GM12872 (cell line): Measurements from ENCODE around the gene TTC13.

Experiments
- TF ChIP-seq, protein P1 (sequence below): IDR thresholded peaks from 3 replicates; pipeline ENCODE4 v1.5.1; 2011; ENCODE audit warnings: low read depth, mild to moderate bottlenecking, low read length, moderate library complexity; ENCODE audit not compliant: insufficient read depth

The TTC13 gene

DNA sequence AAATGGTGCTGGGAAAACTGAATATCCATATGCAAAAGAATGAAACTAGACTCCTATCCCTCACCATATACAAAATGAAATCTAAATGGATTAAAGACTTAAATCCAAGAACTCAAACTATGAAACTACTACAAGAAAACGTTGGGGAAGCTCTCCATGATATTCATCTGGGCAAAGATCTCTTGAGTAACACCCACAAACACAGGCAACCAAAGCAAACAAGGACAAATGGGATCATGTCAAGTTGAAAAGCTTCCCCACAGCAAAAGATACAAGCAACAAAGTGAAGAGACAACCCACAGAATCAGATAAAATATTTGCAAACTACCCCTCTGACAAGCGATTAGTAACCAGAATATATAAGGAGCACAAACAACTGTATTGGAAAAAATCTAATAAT, 13.8 kb downstream of the TTC13 start:
- TF ChIP-seq, protein P1, sequence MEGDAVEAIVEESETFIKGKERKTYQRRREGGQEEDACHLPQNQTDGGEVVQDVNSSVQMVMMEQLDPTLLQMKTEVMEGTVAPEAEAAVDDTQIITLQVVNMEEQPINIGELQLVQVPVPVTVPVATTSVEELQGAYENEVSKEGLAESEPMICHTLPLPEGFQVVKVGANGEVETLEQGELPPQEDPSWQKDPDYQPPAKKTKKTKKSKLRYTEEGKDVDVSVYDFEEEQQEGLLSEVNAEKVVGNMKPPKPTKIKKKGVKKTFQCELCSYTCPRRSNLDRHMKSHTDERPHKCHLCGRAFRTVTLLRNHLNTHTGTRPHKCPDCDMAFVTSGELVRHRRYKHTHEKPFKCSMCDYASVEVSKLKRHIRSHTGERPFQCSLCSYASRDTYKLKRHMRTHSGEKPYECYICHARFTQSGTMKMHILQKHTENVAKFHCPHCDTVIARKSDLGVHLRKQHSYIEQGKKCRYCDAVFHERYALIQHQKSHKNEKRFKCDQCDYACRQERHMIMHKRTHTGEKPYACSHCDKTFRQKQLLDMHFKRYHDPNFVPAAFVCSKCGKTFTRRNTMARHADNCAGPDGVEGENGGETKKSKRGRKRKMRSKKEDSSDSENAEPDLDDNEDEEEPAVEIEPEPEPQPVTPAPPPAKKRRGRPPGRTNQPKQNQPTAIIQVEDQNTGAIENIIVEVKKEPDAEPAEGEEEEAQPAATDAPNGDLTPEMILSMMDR, result no peak

DNA sequence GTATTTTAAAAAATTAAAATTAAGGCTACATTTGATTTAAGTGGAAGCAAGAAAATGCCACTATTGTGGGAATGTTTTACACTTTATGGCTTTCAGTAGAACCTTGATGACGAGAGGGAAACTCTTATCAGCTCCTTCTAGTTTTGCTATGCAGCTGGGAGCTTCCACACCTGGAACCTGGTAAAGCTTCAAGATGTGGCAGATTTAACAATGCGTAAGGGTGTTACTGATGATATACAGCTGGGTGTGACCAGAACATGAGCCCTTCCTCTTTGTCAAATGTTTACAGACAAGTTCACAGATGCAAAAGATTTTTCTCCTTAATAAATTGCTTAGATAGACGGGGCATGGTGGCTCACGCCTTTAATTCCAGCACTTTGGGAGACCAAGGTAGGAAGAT, 20.3 kb downstream of the TTC13 start:
- TF ChIP-seq, protein P1, result no peak

DNA sequence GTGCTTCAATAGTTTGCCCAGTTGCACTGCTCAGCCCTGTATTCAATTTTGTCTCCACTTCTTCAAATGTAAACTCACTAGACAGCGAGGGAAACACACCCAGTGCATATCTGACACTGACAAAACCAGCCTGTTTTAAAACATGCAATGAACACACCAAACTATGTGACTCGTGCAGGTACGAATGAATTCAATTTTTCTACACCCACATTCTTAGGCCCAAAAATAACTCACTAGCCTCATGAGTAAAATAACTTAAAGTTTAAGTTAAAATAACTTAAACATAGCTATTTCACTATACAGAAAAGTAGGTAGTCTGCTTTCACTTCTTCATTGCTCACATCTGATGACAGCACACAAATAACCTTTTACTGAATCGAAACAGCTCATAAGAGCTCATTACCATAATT, 21.1 kb downstream of the TTC13 start:
- TF ChIP-seq, protein P1, result no peak

DNA sequence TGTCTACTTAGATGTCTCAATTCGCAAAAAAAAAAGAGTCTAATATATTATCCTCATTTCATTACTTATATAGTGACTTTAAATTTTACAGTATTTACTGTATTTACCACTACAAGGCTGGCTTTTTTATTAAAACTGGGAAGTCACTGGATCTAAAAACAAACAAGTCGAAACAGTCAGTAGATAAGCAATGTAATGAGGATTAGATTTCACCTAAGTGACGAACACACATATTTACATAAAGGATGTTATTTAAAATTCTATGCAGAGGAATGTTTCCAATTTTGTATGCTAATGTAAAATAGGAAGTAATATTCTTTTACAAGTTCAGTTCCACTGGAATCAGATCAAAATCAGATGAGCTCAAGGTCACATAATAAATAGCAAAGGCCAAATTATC, 28.3 kb downstream of the TTC13 start:
- TF ChIP-seq, protein P1, result no peak

DNA sequence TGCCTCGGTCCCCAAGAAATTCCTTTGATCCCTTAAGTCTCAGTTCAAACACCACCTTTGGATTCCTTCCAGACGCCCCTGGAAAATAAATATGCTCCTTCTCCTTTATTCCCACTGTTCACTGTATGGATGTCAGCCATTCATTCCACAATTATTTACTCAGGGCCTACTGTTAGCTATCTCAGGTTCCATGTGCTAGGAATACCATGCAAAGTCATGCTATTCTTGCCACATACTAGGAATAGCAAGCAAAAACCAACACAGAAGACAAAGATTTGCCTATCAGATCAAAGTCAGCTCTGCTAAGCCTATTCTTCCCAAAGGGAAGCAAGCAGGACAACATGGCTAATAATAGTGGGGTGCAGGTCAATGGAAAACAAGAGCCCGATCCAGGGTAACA, 29.8 kb downstream of the TTC13 start:
- TF ChIP-seq, protein P1, result no peak

DNA sequence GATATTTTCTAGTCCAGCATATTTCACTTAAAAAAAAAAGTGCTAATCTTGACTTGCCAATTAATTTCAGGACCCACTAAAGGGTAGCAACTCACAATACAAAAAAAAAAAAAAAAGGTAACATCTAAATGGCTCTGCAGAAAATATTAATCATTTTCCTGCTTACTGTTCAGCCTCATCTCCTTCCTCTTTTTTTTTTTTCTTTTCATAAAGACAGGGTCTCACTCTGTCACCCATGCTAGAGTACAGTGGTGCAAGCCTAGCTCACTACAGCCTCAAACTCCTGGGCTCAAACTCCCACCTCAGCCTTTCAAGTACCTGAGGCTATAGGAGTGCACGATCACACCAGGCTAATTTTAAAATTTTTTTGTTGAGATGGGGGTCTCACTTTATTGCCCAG, 30.4 kb downstream of the TTC13 start:
- TF ChIP-seq, protein P1, result no peak

DNA sequence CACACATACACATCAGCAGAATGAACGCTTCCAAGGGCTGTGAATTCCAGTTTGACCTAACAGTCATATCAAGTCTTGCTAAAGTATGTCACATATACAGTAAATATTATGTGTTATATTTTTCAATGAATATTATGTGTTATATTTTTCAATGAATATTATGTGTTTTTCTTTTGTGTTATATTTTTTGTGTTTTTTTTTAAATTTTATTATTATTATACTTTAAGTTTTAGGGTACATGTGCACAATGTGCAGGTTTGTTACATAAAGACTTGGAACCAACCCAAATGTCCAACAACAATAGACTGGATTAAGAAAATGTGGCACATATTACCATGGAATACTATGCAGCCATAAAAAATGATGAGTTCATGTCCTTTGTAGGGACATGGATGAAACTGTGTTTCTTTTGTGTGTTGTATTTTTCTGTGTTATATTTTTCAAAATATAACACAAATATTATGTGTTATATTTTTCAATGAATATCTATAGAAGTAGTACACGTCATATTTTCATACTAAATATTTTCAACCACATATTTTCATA, 35.5 kb downstream of the TTC13 start:
- TF ChIP-seq, protein P1, result no peak
